PC-3 (cell line): ENCODE measurements around the gene NDUFB3.

ENCODE experiments used
- CTCF ChIP-seq: fragments of 300-600 bp; sonication (generic); conservative IDR thresholded peaks from 2 replicates; pipeline ENCODE4 v1.5.1; 2017; ENCODE audit warnings: antibody characterized with exemption, low read depth, mild to moderate bottlenecking, low read length
- EZH2 ChIP-seq: fragments of 300-600 bp; sonication (generic); IDR thresholded peaks from one replicate; pipeline ENCODE4 v1.6.1; 2017; ENCODE audit warnings: antibody characterized with exemption, mild to moderate bottlenecking, low read length; ENCODE audit not compliant: unreplicated experiment
- EZH2phosphoT487 ChIP-seq: fragments of 300-600 bp; sonication (generic); IDR thresholded peaks from 2 replicates; pipeline ENCODE4 v1.6.1; 2018; ENCODE audit warnings: mild to moderate bottlenecking, antibody characterized with exemption, low read length, borderline replicate concordance

GRCh38 chr2:201071479-201072200 lies at the start of gene NDUFB3, which contains the start of gene HYCC2:
- no peak for TF ChIP-seq CTCF
- TF ChIP-seq EZH2: no peak
- no peak for TF ChIP-seq EZH2phosphoT487
